ENCODE measurements around the gene TROAP.
"Not testable (repeated sequence)": the region's sequence is repeated elsewhere in the genome, so short reads cannot be mapped to it uniquely, and the experiment has no call there.

TROAP gene

DNA sequence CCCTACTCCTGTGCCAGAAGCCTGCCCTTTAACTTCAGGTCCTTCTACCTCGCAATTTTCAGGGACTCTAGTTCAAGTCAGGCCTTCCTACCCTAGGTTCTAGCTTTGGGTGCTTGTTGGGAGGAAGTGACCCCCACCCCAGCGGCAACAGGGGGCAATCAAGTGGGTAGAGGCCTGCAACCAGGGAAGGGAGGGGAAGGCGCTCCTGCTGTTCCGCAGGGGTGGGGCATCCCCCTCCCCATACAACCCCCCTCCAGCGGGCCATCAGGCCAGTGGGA is 28.3 kb upstream of the TROAP start:
- FAIRE-seq: no peak

DNA sequence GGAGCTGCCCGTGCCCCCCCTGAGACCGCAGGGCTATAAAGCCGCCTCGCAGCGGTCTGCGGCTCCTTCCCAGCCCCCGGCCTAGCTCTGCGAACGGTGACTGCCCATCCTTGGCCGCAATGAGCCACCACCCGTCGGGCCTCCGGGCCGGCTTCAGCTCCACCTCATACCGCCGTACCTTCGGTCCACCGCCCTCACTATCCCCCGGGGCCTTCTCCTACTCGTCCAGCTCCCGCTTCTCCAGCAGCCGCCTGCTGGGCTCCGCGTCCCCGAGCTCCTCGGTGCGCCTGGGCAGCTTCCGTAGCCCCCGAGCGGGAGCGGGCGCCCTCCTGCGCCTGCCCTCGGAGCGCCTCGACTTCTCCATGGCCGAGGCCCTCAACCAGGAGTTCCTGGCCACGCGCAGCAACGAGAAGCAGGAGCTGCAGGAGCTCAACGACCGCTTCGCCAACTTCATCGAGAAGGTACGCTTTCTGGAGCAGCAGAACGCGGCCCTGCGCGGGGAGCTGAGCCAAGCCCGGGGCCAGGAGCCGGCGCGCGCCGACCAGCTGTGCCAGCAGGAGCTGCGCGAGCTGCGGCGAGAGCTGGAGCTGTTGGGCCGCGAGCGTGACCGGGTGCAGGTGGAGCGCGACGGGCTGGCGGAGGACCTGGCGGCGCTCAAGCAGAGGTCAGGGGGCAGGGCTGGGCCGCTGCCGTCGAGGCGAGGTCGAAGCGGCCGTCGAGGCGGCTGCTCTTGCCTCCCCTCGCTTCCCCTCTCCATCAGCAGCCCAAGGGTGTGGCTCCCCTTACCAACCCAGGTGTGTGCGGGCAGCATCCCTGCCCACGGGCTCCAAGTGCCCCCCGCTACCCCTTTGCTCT is 27.7 kb upstream of the TROAP start, which contains the start of gene PRPH:
PRPH (plus strand) TSS at position 66 of the 855 bp plus-strand sequence; CDS start at position 120, 54 bp downstream.
- no peak for FAIRE-seq

GRCh38 chr12:49296034-49296835 is 26.8 kb upstream of the TROAP start:
- FAIRE-seq: no peak

DNA sequence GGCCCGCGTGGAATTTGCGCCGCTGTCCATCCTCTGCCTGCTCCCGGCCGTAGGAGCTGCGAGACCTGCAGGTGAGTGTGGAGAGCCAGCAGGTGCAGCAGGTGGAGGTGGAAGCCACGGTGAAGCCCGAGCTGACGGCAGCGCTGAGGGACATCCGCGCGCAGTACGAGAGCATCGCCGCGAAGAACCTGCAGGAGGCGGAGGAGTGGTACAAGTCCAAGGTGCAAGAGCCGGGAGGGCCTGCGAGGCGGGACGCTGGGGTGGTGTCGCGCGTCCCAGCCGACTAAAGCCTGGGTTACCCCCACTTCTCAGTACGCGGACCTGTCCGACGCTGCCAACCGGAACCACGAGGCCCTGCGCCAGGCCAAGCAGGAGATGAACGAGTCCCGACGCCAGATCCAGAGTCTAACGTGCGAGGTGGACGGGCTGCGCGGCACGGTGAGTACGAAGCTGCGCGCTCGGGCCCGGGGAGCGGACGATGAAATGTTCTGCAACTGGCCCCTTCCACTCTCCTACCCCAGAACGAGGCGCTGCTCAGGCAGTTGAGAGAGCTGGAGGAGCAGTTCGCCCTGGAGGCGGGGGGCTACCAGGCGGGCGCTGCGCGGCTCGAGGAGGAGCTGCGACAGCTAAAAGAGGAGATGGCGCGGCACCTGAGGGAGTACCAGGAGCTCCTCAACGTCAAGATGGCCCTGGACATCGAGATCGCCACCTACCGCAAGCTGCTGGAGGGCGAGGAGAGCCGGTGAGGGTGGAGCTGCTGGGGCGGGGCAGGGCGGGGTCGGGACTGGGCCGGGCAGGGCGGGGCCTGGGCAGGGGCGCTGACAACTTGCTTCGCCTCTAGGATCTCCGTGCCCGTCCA is 26.0 kb upstream of the TROAP start:
- no peak for FAIRE-seq

GRCh38 chr12:49297695-49298060 is 25.4 kb upstream of the TROAP start:
- FAIRE-seq: no peak

GRCh38 chr12:49298160-49298559 is 24.9 kb upstream of the TROAP start:
- no peak for FAIRE-seq

- no peak for FAIRE-seq
Observed at GRCh38 chr12:49301760-49302159, 21.3 kb upstream of the TROAP start.

DNA sequence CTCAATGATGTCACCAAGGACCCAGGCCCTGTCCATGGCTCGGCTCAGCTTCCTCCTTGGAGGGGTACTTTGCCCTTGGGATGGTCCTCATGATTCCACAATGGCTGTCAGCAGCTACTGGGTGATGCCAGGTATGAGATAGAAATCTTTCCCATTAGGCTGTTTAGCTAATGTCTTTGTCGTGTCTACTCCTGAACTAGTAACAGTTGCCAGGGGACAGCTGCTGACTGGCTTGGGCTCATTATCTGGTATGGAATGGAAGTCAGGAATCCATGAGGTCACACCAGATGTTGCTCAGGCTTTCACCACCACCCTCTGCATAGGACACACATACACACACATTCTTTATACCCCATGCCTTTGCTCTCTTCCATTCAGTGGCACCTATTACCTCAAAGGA is 18.9 kb upstream of the TROAP start:
- FAIRE-seq: no peak

GRCh38 chr12:49305762-49306510 is 17.1 kb upstream of the TROAP start:
- no peak for FAIRE-seq

DNA sequence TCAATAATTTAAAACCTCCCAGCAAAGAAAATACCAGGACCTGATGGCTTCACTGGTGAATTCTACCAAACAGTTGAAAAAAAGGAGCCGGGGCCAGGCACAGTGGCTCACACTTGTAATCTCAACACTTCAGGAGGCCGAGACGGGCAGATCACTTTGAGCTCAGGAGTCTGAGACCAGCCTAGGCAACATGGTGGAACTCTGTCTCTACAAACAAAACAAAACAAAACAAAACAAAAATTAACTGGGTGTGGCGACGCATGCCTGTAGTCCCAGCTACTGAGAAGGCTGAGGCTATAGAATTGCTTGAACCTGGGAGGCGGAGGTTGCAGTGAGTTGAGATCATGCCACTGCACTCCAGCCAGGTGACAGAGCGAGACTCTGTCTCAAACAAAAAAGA is 13.7 kb upstream of the TROAP start:
- FAIRE-seq: no peak

GRCh38 chr12:49310451-49311000 is 12.5 kb upstream of the TROAP start:
- FAIRE-seq: not testable (repeated sequence)

- no peak for FAIRE-seq
Observed at GRCh38 chr12:49314811-49315210, 8.2 kb upstream of the TROAP start.

- not testable (repeated sequence) for FAIRE-seq
Observed at GRCh38 chr12:49317118-49317517, 5.9 kb upstream of the TROAP start.

DNA sequence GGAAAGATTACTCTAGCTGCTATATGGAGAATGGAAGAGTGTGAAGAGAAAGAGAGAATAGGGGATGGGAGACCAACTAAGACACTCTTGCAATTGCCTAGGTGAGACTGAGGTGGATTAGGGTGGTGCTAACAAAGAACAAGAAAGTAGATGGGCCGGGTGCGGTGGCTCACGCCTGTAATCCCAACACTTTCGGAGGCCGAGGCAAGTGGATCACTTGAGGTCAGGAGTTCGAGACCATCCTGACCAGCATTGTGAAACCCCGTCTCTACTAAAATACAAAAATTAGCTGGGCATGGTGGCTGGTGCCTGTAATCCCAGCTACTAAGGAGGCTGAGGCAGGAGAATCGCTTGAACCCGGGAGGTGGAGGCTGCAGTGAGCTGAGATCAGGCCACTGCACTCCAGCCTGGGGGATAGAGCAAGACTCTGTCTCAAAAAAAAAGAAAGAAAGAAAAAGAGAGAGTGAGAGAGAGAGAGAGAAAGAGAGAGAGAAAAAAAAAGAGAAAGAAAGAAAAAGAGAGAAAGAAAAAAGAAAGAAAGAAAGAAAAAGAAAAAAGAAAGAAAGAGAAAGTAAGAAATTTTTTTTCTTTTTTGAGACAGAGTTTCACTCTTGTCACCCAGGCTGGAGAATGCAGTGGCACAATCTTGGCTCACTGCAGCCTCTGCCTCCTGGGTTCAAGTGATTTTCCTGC is 2.5 kb upstream of the TROAP start:
- not testable (repeated sequence) for FAIRE-seq

DNA sequence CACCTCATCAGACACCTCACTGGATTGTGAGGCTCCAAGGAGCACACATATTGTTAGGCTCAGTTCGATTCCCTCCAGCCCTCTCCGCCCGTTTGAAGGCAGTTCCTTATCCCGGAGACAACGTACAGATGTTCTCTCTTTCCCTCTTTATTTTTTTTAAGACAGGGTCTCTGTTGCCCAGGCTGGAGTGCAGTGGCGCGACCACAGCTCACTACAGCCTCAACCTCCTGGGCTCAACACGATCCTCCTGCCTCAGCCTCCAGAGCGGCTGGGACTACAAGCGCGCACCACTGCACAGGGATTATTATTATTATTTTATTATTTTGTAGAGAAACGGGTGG is 718 bp upstream of the TROAP start:
- FAIRE-seq: no peak

- no peak for FAIRE-seq
Observed at GRCh38 chr12:49323524-49324097, 556 bp downstream of the TROAP start.

DNA sequence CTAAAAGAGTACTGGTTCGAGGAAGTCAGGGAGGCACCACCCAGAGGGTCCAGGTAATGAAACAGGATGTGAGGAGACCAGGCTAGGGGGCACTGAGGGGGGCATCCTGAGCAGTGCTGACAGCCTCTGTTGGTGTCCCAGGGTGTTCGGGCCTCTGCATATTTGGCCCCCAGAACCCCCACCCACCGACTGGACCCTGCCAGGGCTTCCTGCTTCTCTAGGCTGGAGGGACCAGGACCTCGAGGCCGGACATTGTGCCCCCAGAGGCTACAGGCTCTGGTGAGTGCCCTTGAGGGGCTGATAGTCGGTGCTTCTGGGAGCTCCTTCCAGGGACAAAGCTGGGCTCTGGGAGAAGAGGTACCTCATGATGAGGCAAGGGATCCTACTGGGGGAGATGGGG is 2.6 kb downstream of the TROAP start:
- FAIRE-seq: no peak

GRCh38 chr12:49327368-49327767 is 4.3 kb downstream of the TROAP start:
- no peak for FAIRE-seq

DNA sequence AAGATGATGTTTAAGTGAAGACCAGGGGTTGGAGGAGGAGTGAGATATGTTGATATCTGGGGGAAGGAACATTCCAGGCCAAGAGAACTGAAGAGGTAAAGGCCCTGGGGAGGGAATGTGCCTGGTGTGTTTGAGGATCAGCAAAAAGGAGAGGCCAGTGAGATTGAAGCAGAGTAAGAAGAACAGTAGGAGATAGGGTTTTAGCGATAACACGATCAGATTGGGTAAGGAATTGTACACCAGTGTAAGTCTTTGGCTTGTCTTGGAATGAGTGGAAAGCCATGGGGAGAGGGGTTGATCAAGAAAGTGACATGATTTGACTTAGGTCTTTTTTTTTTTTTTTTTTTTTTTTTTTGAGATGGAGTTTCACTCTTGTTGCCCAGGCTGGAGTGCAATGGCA is 4.8 kb downstream of the TROAP start:
- FAIRE-seq: no peak

GRCh38 chr12:49328816-49329215 is 5.8 kb downstream of the TROAP start:
- FAIRE-seq: no peak

GRCh38 chr12:49330032-49330619 is 7.1 kb downstream of the TROAP start:
- FAIRE-seq: no peak

Data from G401.6 (cell line).